Activated T-helper 9 cell treated with anti-CD3 and anti-CD28 coated beads, Interleukin-2, amount 50 U/mL, for 16 hours (primary cell): ENCODE results near the gene KMT5C.
A peak's percentile ranks its signal among the peaks of the same experiment; 100 is the strongest.

ENCODE experiments used
- DNase-seq: peaks from one replicate; pipeline ENCODE4 v3.0.0-alpha.2; 2020; ENCODE audit warnings: low read depth

Gene KMT5C

DNA sequence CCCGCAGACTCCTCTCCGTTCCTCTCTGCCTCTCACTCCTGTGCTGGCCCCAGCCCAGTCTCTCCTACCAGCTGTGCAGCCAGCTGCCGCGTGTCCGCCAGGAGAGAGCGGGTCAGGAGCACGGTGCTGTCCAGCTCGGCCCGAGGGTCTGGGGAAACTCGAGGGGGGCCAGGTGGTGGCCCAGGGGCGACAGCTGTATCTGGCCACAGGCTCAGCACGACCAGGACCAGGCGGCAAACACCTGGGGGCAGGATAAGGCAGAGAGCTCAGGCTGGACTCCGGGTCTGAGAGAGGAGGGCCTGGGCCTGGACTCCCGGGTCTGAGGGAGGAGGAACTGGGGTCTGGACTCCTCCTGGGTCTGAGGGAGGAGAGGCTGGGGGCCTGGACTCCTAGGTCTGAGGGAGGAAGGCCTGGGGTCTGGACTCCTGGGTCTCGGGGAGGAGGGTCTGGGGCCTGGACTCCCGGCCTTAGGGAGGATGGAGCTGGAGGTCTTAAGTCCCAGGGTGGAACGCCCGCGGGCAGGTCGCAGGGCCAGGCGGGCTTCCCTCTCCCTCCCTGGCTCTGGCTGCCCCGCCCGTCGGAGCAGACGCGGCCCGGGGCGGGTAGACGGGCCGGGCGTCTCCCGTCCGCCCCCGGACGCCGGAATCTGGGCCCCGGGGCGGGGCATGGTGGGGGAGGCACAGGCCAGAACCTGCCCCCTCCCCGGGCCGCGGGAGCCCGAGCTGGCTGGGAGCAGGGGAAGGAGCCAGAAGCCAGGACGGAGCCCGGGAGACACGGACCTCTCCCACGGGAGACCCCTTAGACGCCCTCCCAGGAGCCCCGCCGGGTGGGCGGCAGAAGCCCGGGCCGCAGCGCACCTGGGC lies 29.3 kb downstream of the KMT5C start:
- DNase-seq: peak; percentile 24

- DNase-seq: peak; percentile 10
Observed at GRCh38 chr19:55369653-55370304, 30.1 kb downstream of the KMT5C start.

DNA sequence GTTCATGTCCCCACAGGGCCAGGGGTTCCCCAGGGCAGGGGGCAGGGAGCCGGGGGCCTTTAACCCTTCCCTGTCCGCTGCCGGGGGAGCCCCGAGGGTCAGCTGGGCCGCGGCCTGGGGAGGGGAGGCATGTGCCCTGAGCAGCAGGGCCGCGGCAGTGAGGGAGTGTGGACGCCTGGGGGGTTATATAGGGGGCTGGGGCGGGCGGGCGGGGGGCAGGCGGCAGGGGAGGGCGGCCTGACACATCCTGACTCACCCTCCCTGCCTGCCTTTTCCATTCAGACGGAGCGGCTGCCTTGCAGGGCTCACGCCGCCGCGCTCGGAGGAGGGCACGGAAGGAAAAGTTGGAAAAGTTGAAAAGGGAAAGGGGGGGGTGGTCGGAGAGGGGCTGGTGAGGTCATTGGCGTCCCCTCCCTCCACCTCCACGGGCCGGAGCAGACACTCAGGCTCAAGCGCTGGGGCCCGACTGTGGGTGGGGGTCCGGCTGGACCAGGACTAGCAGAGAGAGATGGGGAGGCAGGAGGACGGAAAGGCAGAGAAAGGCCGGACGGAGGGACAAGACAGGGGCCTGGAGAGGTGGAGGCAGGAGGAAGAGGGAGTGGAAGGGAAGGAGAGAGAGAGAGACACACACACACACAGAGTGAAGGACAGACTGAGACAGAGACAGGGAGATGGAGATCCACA lies 30.8 kb downstream of the KMT5C start, which contains the start of gene IL11:
IL11 (minus strand) TSS at position 159 of the 684 bp plus-strand sequence; CDS start at position 6, 153 bp downstream.
- DNase-seq: no peak

DNA sequence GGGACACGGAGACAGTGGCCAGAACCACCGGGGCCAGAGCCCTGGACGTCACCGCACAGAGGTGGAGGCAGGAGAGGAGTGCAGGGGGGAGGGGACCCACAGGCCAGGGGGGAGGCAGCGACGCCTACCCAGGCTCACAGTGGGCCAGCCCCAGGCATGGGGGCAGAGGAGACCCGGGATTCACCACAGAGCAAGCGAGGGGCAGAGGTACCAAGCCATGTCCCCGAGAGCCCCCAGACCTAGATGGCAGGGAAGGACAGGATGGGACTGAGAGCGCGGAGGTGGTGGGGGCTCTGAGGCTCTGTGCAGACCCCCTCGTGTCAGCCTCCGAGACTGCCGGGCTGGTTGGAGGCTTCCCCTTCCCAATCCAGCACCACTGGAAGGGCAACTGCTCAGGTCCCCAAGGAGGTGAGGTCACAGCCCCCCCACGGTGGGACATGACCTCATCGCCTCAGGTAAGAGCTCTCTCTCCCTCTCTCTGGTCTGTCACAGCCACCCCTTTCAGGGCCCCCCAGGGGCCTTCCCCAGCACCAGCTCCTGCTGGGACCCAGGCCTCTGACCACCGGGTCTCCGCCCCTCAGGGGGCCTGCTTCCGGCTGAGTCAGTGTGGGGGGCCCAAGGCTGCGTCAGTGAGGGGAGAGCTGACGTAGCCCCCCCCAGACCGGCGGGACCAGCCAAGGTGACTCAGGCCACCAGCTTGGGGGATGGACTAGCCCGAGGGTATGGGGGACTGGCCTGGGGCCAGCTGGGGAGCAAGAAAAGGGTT lies 32.8 kb downstream of the KMT5C start:
- DNase-seq: no peak

DNA sequence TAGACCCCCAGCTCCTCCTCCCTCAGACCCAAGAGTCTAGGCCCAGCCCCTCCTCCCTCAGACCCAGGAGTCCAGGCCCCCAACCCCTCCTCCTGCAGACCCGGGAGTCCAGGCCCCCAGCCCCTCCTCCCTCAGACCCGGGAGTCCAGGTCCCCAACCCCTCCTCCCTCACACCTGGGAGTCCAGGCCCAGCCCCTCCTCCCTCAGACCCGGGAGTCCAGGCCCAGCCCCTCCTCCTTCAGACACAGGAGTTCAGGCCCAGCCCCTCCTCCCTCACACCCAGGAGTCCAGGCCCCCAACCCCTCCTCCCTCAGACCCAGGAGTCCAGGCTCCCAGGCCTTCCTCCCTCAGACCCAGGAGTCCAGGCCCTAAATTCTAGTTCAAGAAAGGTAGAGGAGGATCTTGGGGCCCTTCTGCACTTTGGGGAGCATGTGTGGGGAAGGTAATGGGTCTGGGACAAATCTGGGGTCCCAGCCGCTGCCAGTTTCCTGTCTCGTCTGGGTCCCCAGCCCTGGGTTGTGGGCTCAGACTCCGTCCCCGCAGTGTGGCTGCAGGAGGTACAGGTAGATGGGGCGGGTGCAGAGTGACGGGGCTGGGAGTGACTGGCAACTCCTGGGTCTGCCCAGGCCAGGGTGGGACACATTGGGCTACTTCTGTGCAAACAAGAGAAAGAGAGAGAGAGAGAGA lies 33.8 kb downstream of the KMT5C start:
- no peak for DNase-seq

DNA sequence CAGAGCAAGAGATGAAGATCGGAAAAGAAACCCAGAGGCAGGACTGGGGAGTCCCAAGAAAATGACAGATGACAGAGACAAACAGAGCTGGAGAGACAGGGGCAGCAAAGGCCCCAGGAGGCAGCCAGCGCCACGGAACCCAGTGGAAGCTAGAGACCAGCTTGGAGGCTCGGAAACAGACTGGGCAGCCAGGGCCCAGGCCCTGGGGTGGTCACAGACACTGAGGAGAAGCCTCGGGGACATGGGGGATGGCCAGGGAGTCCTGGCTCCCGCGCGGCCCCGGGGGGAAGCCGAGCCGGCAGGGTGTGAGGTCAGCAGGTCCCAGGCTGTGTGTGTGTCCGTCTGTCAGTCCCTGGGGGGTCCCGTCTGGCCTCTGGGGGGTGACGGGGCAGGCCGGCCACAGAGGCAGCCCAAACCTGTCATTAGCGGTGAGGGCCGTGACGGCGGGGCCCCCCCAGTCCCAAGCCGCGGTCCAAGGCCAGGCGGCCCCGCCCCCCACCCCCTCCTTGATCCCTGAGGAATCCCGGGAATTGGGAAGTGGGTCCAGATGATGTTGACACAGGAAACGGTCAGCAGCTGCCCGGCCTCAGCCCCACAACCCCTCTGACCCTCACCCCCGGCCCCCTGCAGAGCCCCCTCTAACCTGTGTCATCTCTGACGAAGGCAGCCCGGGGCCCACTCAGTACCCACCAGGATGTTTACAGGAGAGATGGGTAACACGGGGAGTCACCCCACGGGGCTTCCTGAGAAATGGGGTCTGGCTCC lies 34.5 kb downstream of the KMT5C start:
- DNase-seq: no peak

GRCh38 chr19:55376241-55376933 lies 36.7 kb downstream of the KMT5C start, which contains the start of gene TMEM190:
Gene TMEM190, plus strand, starts transcription at chr19:55376826. Its CDS starts 28 bp downstream, at chr19:55376854.
- DNase-seq: no peak

DNA sequence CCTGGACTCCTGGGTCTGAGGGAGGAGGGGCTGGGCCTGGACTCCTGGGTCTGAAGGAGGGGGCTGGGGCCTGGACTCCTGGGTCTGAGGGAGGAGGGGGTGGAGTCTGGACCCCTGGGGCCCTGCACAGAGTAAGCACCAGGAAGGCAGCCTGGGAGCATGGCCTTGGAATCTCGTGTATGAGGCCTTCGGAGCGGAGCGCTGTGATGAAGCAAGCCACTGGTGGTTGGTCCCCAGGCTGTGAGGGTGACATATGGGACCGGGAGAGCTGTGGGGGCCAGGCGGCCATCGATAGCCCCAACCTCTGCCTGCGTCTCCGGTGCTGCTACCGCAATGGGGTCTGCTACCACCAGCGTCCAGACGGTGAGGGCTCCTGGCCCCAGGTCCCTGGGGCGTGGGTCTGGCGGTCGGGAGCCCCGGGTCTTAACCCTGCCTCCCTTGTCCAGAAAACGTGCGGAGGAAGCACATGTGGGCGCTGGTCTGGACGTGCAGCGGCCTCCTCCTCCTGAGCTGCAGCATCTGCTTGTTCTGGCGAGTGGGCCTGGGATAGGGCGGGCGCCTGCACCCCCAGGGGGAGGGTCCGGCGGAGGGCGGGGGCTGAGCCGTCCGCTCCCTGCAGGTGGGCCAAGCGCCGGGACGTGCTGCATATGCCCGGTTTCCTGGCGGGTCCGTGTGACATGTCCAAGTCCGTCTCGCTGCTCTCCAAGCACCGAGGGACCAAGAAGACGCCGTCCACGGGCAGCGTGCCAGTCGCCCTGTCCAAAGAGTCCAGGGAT lies 37.9 kb downstream of the KMT5C start:
- DNase-seq: no peak

DNA sequence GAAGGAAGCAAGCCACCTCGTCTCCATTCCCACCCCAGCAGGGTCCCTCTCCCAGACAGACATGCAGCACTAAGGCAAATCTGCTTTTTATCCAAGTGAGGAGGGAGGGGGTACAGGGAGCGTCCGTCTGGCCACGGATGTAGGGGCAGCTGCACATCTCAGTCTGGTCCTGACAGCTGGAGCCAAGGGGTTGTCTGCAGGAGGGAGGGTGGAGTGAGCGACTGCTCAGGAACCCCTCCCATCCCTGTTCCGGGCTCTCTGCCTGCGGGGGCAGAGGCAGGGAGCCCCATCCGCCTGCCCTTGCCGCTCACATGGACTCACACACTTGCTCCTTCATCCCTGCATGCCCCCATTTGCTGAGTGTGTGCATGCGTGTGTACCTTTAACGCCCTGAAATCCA lies 39.5 kb downstream of the KMT5C start:
- DNase-seq: no peak

DNA sequence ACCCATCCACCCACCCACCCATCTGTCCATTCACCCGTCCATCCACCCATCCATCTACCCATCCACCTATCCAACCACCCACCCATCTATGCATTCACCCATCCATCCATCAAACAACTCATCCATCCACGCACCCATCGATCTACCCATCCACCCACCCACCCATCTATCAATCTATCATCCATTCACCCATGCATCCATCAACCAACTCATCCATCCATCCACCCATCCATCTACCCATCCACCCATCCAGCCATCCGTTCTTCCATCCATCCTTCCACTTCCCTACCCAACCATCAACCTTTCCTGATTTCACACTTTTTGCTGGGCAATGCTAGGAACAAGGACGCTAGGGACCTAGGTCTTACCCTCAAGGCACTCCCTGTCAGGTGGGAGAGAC lies 42.3 kb downstream of the KMT5C start:
- DNase-seq: no peak

GRCh38 chr19:55382522-55383054 lies 42.9 kb downstream of the KMT5C start:
- no peak for DNase-seq

DNA sequence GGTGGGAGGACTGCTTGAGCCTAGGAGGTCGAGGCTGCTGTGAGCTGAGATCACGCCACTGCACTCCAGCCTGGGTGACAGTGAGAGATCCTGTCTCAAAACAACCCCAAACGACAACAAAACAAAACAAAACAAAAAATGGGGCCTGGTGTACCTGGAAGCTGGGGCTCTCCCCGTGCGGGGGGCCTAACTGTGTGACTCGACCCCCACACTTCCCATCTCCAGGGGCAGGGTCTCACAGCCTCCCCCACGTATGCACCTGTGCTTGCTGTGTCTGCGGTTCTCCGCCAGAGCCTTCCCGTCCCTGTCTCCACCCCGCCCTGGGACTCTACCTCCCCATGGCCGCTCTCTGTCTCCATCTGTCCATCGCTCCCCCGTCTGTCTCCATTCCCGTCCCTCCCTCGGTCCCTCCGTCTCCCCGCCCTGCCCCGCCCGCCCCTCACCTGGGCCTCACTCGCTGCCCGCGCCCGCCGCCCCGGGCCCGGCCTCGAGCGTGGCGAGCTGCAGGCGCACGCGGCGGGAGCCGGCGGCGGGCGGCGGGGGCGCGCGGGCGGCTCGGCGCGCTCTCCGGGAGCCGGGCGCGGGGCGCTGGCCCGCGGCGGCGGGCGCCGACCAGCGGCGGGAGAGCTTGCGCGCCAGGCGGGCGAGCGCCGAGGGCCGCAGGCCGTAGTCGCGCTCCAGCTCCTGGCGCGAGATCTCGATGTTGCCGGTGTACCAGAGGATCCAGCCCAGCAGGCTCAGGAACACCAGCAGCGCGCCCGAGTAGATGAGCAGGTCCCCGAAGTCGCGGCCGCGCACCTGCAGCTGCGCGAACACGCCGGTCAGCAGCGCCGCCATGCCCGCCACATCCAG lies 43.8 kb downstream of the KMT5C start:
- peak; percentile 13 for DNase-seq

DNA sequence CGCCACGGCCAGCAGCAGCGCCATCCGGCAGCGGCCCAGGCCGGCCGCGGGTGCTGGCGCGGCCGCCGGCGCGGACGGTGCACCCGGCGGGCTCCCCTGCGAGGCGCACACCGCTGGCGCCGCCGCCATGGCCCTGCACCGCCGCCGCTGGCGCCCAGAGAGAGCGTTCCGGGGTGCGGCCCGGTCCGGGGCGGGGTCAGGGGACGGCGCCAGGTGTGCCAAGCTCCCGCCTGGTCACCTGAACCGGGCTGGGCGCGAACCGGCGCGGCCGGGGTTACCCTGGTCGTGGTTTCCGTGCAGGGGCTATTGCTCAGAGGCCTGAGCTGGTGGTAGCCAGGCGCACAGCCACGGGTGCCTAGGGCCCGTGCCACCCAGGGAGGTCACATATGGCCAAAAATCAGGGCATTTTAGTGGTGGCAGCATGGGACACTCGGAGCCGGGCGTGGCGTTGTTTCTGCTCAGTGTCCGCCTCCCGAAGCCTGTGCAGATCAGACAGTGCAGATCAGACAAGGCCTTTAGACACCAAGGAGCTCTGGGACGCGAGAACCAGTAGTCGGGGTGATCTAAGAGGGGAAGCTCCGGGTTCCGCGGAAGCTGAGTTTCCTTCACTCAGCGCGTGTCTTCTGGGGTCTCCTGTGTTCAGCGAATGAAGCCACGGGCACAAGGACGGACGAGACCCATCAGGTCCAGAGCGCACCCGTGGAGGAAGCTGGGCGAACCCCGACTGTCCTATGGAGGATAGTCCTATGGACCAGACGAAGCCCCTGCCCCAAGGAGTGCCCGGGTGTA lies 44.6 kb downstream of the KMT5C start, which contains the start of gene TMEM238:
TMEM238 (minus strand) TSS at position 162 of the 789 bp plus-strand sequence; CDS start at position 129, 33 bp downstream.
- DNase-seq: peak; percentile 16

DNA sequence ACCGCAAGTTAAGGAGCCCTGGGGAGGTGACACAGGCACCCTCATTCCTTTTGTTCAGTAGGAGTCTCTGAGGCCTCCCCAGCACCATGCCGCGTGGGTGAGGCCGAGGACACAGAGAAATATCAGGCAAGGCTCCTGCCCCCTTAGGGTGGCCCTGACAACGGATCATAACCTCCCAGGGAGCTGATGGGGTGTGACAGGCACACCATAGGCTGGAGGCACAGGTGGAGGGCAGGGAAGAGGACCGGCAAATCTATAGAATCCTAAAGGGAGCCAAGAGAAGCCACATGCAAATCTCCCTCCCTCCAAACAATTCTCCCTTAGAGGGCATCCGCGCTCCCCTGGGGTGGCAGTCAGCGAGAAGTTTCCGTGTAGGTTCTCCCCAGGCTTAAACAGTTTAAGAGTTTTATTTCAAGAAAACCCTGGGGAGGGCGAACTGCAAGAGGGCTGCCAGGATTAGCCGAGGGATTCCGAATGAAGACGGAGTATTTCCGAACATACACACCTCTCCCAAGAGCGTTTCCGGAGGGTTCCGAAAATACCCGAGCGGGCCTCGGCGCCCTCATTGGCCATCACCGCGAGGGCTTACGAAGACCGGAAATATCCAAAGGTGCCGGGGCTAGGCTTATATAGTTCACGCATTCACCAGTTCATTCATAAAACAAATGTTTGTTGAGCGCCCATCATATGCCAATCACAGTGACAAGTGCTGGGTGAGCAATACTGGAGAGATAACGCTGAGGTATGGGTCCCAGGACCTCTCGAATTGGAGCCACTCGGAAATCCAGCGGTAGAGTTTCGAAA lies 45.4 kb downstream of the KMT5C start:
- DNase-seq: peak; percentile 89

GRCh38 chr19:55385724-55386492 lies 46.2 kb downstream of the KMT5C start, which contains the start of gene RPL28:
Gene RPL28, plus strand, starts transcription at chr19:55385932. Its CDS starts 426 bp downstream, at chr19:55386358.
- DNase-seq: peak; percentile 96
